Activated naive CD8-positive, alpha-beta T cell (primary cell): ENCODE data around the gene ODF2L.
A peak's percentile ranks its signal among the peaks of the same experiment; 100 is the strongest.

Experiments
- H3K27ac Mint-ChIP-seq: one replicate; pipeline ENCODE4 v1.8.0; 2021; ENCODE audit warnings: mixed read lengths
- H3K27me3 Mint-ChIP-seq: one replicate; pipeline ENCODE4 v1.8.0; 2021; ENCODE audit warnings: mixed read lengths
- H3K36me3 Mint-ChIP-seq: one replicate; pipeline ENCODE4 v1.8.0; 2021; ENCODE audit warnings: mixed read lengths
- H3K4me1 Mint-ChIP-seq: one replicate; pipeline ENCODE4 v1.8.0; 2021; ENCODE audit warnings: low read depth, mixed read lengths
- H3K4me3 Mint-ChIP-seq: one replicate; pipeline ENCODE4 v1.8.0; 2021; ENCODE audit warnings: mild to moderate bottlenecking, mixed read lengths
- H3K9me3 Mint-ChIP-seq: one replicate; pipeline ENCODE4 v1.8.0; 2021; ENCODE audit warnings: low read depth, mixed read lengths

The ODF2L gene

DNA sequence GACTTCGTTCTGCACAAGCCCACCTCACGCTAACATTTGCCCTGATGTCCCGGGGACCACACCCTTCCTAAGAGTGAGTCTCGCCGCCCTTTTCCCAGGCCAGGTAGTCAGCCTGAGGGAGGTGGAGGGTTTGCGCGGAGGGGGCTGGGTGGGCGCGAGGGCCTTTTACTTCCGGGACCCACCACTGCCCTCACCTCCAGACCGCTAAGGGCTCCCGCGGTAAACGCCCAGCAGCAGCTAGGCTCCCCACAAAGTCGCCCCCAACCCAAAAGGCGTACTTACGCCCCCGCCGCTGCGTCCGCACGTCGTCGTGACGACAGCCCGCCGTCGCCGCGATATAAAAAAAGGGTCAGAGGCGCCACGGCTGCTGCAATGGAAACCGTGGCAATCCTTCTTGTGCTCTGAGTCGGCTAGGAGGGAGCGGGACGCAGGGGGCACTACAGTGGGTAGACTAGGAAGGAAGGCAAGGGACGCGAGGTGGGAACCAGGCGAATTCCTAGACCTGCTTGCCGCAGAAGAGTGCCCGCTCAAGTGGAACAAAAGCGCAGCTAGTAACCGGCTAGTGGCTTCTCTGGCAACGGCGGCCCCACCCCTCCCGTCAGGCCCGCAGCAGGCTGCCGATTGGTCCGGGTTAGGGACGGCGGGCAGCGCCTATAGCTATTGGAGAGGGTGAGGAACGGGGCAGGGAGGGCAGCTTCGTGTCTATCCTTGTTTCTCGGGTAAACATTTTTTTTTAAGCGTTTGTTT is at the start of gene ODF2L:
Gene ODF2L (minus strand): TSS at position 573 of the 747 bp plus-strand sequence. CDS start 9,296 bp downstream, outside the sequence.
- Mint-ChIP-seq H3K9me3 (no peaks in the 10 kb centered on the region), H3K4me3 (peak within 1 kb of the TSS; percentile 94), H3K27ac (peak within 1 kb of the TSS; percentile 90), H3K27me3 (no peaks in the 10 kb centered on the region), H3K4me1 (peaks cover 48% of the 10 kb centered on the region), H3K36me3 (peaks cover 5% of the 10 kb centered on the region)

DNA sequence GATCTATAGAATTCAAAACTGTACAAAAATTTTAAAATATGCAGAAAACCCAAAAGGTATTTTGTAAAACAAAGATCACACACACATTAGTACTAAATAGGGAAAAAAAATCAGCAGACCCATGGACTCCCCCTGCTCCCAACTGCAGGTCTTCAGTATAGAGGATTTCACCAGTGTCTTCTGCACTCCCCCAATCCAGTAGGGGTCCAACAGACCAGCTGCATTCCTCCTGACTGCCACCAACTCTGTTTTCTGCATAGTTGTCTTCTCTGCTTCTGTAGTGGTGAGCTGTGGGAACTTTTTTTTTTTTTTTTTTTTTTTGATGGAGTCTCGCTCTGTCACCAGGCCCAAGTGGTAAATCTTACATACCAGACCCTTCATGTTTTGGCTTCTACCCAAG is 49.8 kb upstream of the ODF2L start:
- Mint-ChIP-seq H3K27ac (no peak overlapping the region), H3K27me3 (no peaks in the 10 kb centered on the region), H3K4me3 (no peak overlapping the region), H3K36me3 (no peaks in the 10 kb centered on the region), H3K9me3 (no peaks in the 10 kb centered on the region), H3K4me1 (peaks cover 11% of the 10 kb centered on the region)

- H3K4me1 Mint-ChIP-seq: peaks cover 11% of the 10 kb centered on the region
- H3K9me3 Mint-ChIP-seq: no peaks in the 10 kb centered on the region
- H3K27me3 Mint-ChIP-seq: peaks cover 3% of the 10 kb centered on the region
- no peak overlapping the region for H3K27ac Mint-ChIP-seq
- no peak overlapping the region for H3K4me3 Mint-ChIP-seq
- H3K36me3 Mint-ChIP-seq: no peaks in the 10 kb centered on the region
Measured at GRCh38 chr1:86441997-86442396, 45.9 kb upstream of the ODF2L start.

DNA sequence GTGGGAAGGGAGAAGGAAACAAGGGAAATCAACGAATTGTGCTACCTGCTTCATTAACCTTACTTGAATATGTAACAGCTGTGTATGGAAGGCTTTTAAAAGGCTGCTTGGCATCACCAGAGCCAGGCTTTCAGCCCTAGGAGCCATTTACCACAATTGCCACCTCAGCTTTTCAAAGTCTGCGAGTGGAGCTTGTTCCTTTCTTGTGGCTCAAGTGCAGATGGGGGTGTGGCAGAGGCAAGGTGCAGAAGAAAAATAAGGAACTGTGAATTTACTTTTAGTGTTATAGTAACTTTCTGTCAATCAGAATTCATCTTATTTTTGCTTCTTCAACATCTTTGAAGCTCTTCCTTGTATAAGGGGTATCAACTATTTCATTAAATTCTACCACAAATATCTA is 45.5 kb upstream of the ODF2L start:
- no peak overlapping the region for H3K4me3 Mint-ChIP-seq
- no peak overlapping the region for H3K27ac Mint-ChIP-seq
- peaks cover 11% of the 10 kb centered on the region for H3K4me1 Mint-ChIP-seq
- H3K27me3 Mint-ChIP-seq: peaks cover 3% of the 10 kb centered on the region
- no peaks in the 10 kb centered on the region for H3K36me3 Mint-ChIP-seq
- no peaks in the 10 kb centered on the region for H3K9me3 Mint-ChIP-seq

DNA sequence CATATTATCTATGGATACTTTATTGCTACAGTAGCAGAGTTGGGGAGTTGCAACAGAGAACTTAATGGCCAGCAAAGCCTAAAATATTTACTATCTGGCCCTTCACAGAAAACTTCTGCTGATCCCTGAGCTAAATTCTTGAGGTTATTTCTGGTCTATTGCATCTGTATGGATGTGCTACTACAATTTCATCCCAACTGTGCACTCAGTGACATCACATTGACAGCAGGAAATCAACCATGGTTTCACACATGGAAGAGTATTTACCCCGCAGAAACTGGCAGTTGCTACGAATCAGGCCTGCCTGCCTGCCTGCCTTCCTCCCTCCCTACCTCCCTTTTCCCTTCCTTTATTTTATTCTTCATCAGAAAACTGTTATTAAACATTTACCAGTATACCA is 39.9 kb upstream of the ODF2L start:
- Mint-ChIP-seq H3K27me3 (peaks cover 3% of the 10 kb centered on the region), H3K4me1 (no peaks in the 10 kb centered on the region), H3K4me3 (no peak overlapping the region), H3K9me3 (no peaks in the 10 kb centered on the region), H3K36me3 (no peaks in the 10 kb centered on the region), H3K27ac (no peak overlapping the region)

DNA sequence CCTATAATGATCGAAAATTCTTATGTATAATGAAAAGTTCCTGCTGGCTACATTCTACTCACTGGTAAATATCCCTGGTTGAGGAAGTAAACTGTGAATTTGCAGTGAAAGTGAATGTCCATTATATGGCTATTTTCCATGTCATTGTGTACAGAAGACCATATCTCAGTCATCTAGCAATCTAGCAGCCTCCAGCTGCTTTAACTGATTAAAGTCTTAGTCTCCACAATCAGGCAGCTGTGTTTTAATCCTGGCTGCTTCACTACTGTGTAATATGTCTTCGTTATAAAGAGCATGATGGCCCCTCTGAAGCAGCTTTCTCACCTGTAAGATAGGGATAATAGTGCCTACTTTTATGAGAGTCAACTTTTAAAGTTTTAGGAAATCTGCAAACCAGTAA is 39.2 kb upstream of the ODF2L start:
- Mint-ChIP-seq H3K4me3 (no peak overlapping the region), H3K27me3 (peaks cover 3% of the 10 kb centered on the region), H3K4me1 (no peaks in the 10 kb centered on the region), H3K9me3 (no peaks in the 10 kb centered on the region), H3K36me3 (no peaks in the 10 kb centered on the region), H3K27ac (no peak overlapping the region)

DNA sequence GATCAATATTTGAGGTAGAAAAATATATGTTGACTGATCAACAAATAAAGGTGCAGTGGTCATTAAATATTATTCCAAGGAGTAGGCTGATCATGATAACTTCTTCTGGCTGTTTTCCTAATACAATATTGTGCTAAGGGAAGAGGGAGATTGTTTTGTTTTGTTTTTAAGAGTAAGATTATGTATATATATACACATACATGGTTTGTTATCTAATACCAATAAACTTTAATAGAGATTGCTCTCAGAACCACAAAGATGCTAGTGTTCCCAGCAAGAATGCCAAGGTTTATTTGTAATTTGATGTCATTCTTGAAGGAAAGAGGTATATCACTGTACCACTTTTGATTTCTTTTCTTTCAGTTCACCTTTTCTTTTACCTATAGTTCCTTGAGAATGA is 37.9 kb upstream of the ODF2L start:
- H3K36me3 Mint-ChIP-seq: no peaks in the 10 kb centered on the region
- H3K27me3 Mint-ChIP-seq: peaks cover 3% of the 10 kb centered on the region
- H3K27ac Mint-ChIP-seq: no peak overlapping the region
- no peaks in the 10 kb centered on the region for H3K9me3 Mint-ChIP-seq
- H3K4me1 Mint-ChIP-seq: no peaks in the 10 kb centered on the region
- H3K4me3 Mint-ChIP-seq: no peak overlapping the region

GRCh38 chr1:86430376-86430775 is 34.3 kb upstream of the ODF2L start:
- no peaks in the 10 kb centered on the region for H3K27me3 Mint-ChIP-seq
- no peak overlapping the region for H3K27ac Mint-ChIP-seq
- H3K36me3 Mint-ChIP-seq: no peaks in the 10 kb centered on the region
- H3K4me3 Mint-ChIP-seq: no peak overlapping the region
- H3K4me1 Mint-ChIP-seq: no peaks in the 10 kb centered on the region
- H3K9me3 Mint-ChIP-seq: no peaks in the 10 kb centered on the region

GRCh38 chr1:86429835-86430234 is 33.7 kb upstream of the ODF2L start:
- no peaks in the 10 kb centered on the region for H3K36me3 Mint-ChIP-seq
- H3K4me1 Mint-ChIP-seq: no peaks in the 10 kb centered on the region
- H3K27ac Mint-ChIP-seq: no peak overlapping the region

DNA sequence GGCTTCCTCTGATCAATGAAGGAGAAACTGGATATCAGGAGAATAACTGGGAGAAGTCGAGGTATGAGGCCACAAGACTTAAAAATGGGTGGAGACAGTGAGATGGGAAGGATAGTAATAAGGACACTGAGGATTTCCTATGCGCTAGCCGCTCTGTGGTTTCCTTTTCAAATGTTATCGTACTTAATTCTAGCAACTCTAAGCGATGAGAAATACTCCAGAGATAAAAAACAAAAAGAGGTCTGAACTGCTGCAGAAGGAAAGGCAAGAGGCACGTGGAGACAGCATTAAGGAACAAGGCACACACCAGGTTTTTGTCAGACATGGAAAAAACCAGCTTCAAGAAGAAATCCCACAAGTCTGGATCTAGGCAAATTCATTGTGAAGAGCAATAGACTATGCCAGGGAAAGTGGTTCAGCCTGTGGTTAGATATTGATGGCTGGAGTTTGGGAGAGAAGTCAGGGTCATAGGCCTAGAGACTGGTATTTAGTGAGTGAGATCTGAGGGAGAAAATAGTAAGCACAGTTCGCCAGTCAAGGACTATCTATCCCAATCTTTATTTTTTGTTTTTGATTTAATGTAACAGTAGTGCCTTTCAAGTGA is 33.1 kb upstream of the ODF2L start:
- Mint-ChIP-seq H3K36me3 (no peaks in the 10 kb centered on the region), H3K4me1 (no peaks in the 10 kb centered on the region), H3K27me3 (no peaks in the 10 kb centered on the region), H3K27ac (no peak overlapping the region), H3K9me3 (no peaks in the 10 kb centered on the region), H3K4me3 (no peak overlapping the region)

More at GRCh38 chr1:86429835-86430234, 33.7 kb upstream of the ODF2L start:
- H3K27me3 Mint-ChIP-seq: no peaks in the 10 kb centered on the region
- H3K9me3 Mint-ChIP-seq: no peaks in the 10 kb centered on the region
- no peak overlapping the region for H3K4me3 Mint-ChIP-seq

DNA sequence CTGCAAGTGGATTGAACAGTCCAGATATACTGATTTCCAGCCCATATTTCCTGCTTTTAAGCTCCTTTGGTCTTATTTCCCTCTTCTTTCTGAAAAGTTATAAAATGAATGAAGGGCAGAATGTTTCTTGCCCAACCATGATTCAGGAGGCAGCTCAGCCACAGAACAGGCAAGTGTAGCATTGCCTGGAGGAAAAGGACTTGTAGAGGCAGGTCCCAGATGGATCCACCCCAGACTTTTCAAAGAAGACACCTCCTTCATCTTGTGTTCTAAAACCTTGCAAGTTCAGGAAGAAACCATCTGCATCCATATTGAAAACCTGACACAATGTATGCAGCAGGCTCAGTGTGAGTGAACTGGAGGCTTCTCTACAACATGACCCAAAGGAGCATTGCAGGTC is 27.8 kb upstream of the ODF2L start, which contains the start of gene CLCA2:
Gene CLCA2 (plus strand): TSS at position 299 of the 400 bp plus-strand sequence. CDS start 77 bp downstream, at position 376.
- no peak within 1 kb of the TSS for H3K4me3 Mint-ChIP-seq
- H3K9me3 Mint-ChIP-seq: no peaks in the 10 kb centered on the region
- H3K27me3 Mint-ChIP-seq: no peaks in the 10 kb centered on the region
- no peak within 1 kb of the TSS for H3K27ac Mint-ChIP-seq
- H3K36me3 Mint-ChIP-seq: no peaks in the 10 kb centered on the region
- H3K4me1 Mint-ChIP-seq: peaks cover 2% of the 10 kb centered on the region

- no peaks in the 10 kb centered on the region for H3K27me3 Mint-ChIP-seq
- H3K9me3 Mint-ChIP-seq: no peaks in the 10 kb centered on the region
- peaks cover 2% of the 10 kb centered on the region for H3K4me1 Mint-ChIP-seq
- no peak overlapping the region for H3K27ac Mint-ChIP-seq
- H3K36me3 Mint-ChIP-seq: no peaks in the 10 kb centered on the region
- no peak overlapping the region for H3K4me3 Mint-ChIP-seq
Measured at GRCh38 chr1:86423473-86423872, 27.4 kb upstream of the ODF2L start.

DNA sequence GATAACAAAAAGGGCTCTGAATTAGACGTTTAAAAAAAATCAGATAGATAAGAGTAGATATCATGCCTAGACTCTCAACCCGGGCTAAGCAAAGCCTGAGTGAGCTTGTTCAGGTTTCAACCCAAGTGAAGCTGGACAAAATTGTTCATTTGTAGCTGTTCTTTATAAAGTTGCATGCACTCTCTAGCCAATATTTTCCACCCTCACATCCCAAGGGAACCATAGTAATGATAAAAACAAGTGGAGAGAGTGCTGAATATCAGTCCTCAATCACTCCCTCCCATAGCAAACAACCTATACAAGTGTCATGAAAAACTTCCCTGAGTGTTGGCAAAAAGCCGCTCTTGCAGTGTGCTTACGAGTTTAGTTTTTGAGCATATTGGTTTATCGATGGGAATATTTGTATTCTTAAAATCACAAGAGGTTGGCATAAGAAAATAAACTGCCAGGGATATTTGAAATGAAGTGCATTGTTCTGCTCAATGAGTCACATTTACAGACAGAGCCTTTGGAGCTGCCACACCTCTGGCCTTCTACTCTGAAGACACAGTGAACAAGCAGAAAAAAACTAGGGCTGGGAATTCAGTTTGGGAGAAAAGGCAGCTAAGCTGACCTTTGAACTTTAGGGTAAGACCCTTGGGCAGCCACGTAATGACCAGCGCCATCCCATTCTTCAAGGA is 25.6 kb upstream of the ODF2L start:
- Mint-ChIP-seq H3K27ac (no peak overlapping the region), H3K36me3 (no peaks in the 10 kb centered on the region), H3K27me3 (no peaks in the 10 kb centered on the region), H3K4me1 (peaks cover 2% of the 10 kb centered on the region), H3K4me3 (no peak overlapping the region), H3K9me3 (no peaks in the 10 kb centered on the region)

- H3K4me1 Mint-ChIP-seq: peaks cover 2% of the 10 kb centered on the region
- H3K27ac Mint-ChIP-seq: no peak overlapping the region
- H3K36me3 Mint-ChIP-seq: no peaks in the 10 kb centered on the region
- no peaks in the 10 kb centered on the region for H3K27me3 Mint-ChIP-seq
- no peaks in the 10 kb centered on the region for H3K9me3 Mint-ChIP-seq
- peak overlapping the region; percentile 55 for H3K4me3 Mint-ChIP-seq
Measured at GRCh38 chr1:86419277-86419903, 23.3 kb upstream of the ODF2L start.

DNA sequence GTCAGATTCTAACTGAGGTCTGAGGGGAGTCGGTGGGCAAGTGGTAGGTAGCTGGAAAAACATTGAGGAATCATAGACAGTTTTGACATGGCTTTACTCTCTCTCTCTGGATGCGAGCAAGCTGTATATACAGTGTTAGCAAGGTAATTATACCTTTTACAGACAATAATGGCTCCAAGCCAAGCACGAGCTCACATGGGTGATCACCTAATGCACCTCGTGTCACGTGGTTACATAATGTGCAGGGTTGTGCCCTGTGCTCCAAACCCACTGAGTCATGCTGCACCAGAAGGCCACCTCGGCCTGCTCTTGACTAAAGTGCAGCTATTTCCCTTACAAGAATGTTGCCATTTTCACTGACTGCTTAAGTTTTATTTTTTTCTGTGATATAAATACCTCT is 20.2 kb upstream of the ODF2L start:
- H3K27ac Mint-ChIP-seq: no peak overlapping the region
- peaks cover 2% of the 10 kb centered on the region for H3K4me1 Mint-ChIP-seq

More for the DNA sequence above, 20.2 kb upstream of the ODF2L start:
- Mint-ChIP-seq H3K4me3 (no peak overlapping the region), H3K9me3 (no peaks in the 10 kb centered on the region), H3K27me3 (no peaks in the 10 kb centered on the region), H3K36me3 (no peaks in the 10 kb centered on the region)
